HepG2 (cell line): ENCODE data around the gene FKBP10. TPM values are rescaled to one million over a fixed set of nuclear protein-coding genes. Genes with fewer than 3 reads are reported as not detected.

Experiments used
- ATAD3A ChIP-seq: sonication (generic); formaldehyde crosslinking; IDR thresholded peaks from 2 replicates; pipeline ENCODE4 v1.4.0; 2020; ENCODE audit warnings: missing genetic modification reagents
- ATF5 ChIP-seq: sonication (generic); formaldehyde crosslinking; IDR thresholded peaks from 2 replicates; pipeline ENCODE4 v1.4.0; 2020; ENCODE audit warnings: mild to moderate bottlenecking, low read depth, missing genetic modification reagents
- CENPT ChIP-seq: sonication (generic); formaldehyde crosslinking; IDR thresholded peaks from 2 replicates; pipeline ENCODE4 v1.8.0; 2022; ENCODE audit warnings: low read depth, mild to moderate bottlenecking, moderate library complexity, missing genetic modification reagents
- ETS1 ChIP-seq: sonication (generic); formaldehyde crosslinking; IDR thresholded peaks from 2 replicates; pipeline ENCODE4 v1.4.0; 2020; ENCODE audit warnings: missing genetic modification reagents
- FOXA3 ChIP-seq: IDR thresholded peaks from 2 replicates; pipeline ENCODE4 v1.6.1; 2016; ENCODE audit warnings: missing genetic modification reagents, missing compliant biosample characterization
- IKZF4 ChIP-seq: sonication (generic); formaldehyde crosslinking; IDR thresholded peaks from 2 replicates; pipeline ENCODE4 v1.5.1; 2020; ENCODE audit warnings: borderline replicate concordance, mild to moderate bottlenecking, low read depth, missing genetic modification reagents; ENCODE audit errors: not compliant biosample characterization
- KDM4B ChIP-seq: sonication (generic); formaldehyde crosslinking; IDR thresholded peaks from 2 replicates; pipeline ENCODE4 v1.4.0; 2020; ENCODE audit warnings: missing genetic modification reagents
- KLF15 ChIP-seq: sonication (generic); formaldehyde crosslinking; IDR thresholded peaks from 2 replicates; pipeline ENCODE4 v1.8.1; 2023; ENCODE audit warnings: borderline replicate concordance, mild to moderate bottlenecking, inconsistent platforms, missing genetic modification reagents, mixed read lengths
- KLF16 ChIP-seq, 2 experiments: sonication (generic) in 1 of 2; formaldehyde crosslinking in 1 of 2; IDR thresholded peaks; 2 replicates each; pipeline versions ENCODE4 v1.6.1 to v1.8.0; 2016 to 2023; ENCODE audit warnings: missing genetic modification reagents in 2 of 2, missing compliant biosample characterization in 1 of 2
- MED13 ChIP-seq: sonication (generic); formaldehyde crosslinking; IDR thresholded peaks from 2 replicates; pipeline ENCODE4 v1.5.0; 2020; ENCODE audit warnings: missing genetic modification reagents
- NKX3-1 ChIP-seq: sonication (generic); formaldehyde crosslinking; IDR thresholded peaks from 2 replicates; pipeline ENCODE4 v1.5.0; 2020; ENCODE audit warnings: missing genetic modification reagents
- SOX13 ChIP-seq, 3 experiments: fragments of 450-650 bp in 1 of 3; sonication (generic) in 1 of 3; formaldehyde crosslinking in 1 of 3; IDR thresholded peaks in 2 of 3; conservative IDR thresholded peaks in 1 of 3; 2 replicates each; pipeline versions ENCODE4 v1.5.0 to v1.6.1; 2016 to 2020; ENCODE audit warnings: antibody characterized with exemption in 1 of 3, mild to moderate bottlenecking in 1 of 3, missing compliant biosample characterization in 1 of 3, missing genetic modification reagents in 1 of 3, moderate library complexity in 1 of 3
- TEF ChIP-seq: sonication (generic); formaldehyde crosslinking; IDR thresholded peaks from 2 replicates; pipeline ENCODE4 v1.5.0; 2020; ENCODE audit warnings: missing genetic modification reagents
- ZFAT ChIP-seq: sonication (generic); formaldehyde crosslinking; conservative IDR thresholded peaks from 2 replicates; pipeline ENCODE4 v1.8.1; 2023; ENCODE audit warnings: missing genetic modification reagents, inconsistent platforms
- ZFP37 ChIP-seq: sonication (generic); formaldehyde crosslinking; IDR thresholded peaks from 2 replicates; pipeline ENCODE4 v1.4.0; 2020; ENCODE audit warnings: missing genetic modification reagents, borderline replicate concordance
- ZNF33B ChIP-seq: sonication (generic); formaldehyde crosslinking; IDR thresholded peaks from 2 replicates; pipeline ENCODE4 v1.5.1; 2020; ENCODE audit warnings: mild to moderate bottlenecking, missing genetic modification reagents
- ZNF781 ChIP-seq: sonication (generic); formaldehyde crosslinking; IDR thresholded peaks from 2 replicates; pipeline ENCODE4 v1.5.1; 2020; ENCODE audit warnings: borderline replicate concordance, mild to moderate bottlenecking, missing genetic modification reagents; ENCODE audit errors: not compliant biosample characterization
- polyA plus RNA-seq, 8 experiments: library from polyadenylated mRNA; depleted of rRNA in 3 of 8; stranded (reverse) in 7 of 8; unstranded in 1 of 8; fragments of >200 nt; fragmentation: Illumina TruSeq in 4 of 8; extraction: Trizol in 4 of 8; gene quantifications; 2 replicates each; pipeline versions ENCODE4 v1.2.1 to v1.2.3, GENCODE V29; 2011 to 2016; ENCODE audit warnings: low read depth in 4 of 8, missing spikeins in 1 of 8, mixed read lengths in 1 of 8; ENCODE audit not compliant: insufficient read depth in 1 of 8
- total RNA-seq, 5 experiments: library from RNA; depleted of rRNA; stranded (reverse); fragments of >200 nt; fragmentation: Illumina TruSeq; extraction: Trizol; gene quantifications; 2 replicates each; pipeline ENCODE4 v1.2.3, GENCODE V29; 2016; ENCODE audit warnings: low read depth in 1 of 5
- TF ChIP-seq, protein P1 (sequence below): sonication (generic); formaldehyde crosslinking; IDR thresholded peaks from 2 replicates; pipeline ENCODE4 v1.5.1; 2020; ENCODE audit warnings: missing genetic modification reagents, mild to moderate bottlenecking, borderline replicate concordance
- TF ChIP-seq, protein P2 (sequence below): sonication (generic); formaldehyde crosslinking; conservative IDR thresholded peaks from 2 replicates; pipeline ENCODE4 v1.5.0; 2020; ENCODE audit warnings: missing genetic modification reagents
- TF ChIP-seq, protein P3 (sequence below): sonication (generic); formaldehyde crosslinking; IDR thresholded peaks from 2 replicates; pipeline ENCODE4 v1.4.0; 2020; ENCODE audit warnings: missing genetic modification reagents

Gene FKBP10
- total and polyA plus RNA-seq, 2 of the 13 experiments (the other 11 are each of a cell fraction or from before 2014, with no cell fraction given): 149 to 573 TPM

- no peak; a peak in 1 of 4 replicates for TF ChIP-seq KLF16 (CRISPR knock-in tag; IDR thresholded peaks at IDR 0.05)
- TF ChIP-seq CENPT (CRISPR knock-in tag): 0 out of 2 replicates have a peak, but pooled peaks have one; percentile 43
- TF ChIP-seq, protein P1, sequence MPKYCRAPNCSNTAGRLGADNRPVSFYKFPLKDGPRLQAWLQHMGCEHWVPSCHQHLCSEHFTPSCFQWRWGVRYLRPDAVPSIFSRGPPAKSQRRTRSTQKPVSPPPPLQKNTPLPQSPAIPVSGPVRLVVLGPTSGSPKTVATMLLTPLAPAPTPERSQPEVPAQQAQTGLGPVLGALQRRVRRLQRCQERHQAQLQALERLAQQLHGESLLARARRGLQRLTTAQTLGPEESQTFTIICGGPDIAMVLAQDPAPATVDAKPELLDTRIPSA (CRISPR knock-in tag): no peak
- no peak for TF ChIP-seq KLF15 (CRISPR knock-in tag)
- no peak for TF ChIP-seq ATAD3A (CRISPR knock-in tag)
- no peak for TF ChIP-seq FOXA3
- no peak for TF ChIP-seq TEF (CRISPR knock-in tag)
- no peak; the same call in 1 of the 2 replicates for TF ChIP-seq SOX13 (IDR thresholded peaks at IDR 0.05)
- TF ChIP-seq SOX13 (CRISPR knock-in tag; conservative IDR thresholded peaks at IDR 0.05 in 1 of 2, IDR thresholded peaks at IDR 0.05 in 1 of 2): peak in 1 of 2 experiments; percentile 67; a peak in 2 of 4 replicates
- no peak for TF ChIP-seq ATF5
- TF ChIP-seq, protein P2, sequence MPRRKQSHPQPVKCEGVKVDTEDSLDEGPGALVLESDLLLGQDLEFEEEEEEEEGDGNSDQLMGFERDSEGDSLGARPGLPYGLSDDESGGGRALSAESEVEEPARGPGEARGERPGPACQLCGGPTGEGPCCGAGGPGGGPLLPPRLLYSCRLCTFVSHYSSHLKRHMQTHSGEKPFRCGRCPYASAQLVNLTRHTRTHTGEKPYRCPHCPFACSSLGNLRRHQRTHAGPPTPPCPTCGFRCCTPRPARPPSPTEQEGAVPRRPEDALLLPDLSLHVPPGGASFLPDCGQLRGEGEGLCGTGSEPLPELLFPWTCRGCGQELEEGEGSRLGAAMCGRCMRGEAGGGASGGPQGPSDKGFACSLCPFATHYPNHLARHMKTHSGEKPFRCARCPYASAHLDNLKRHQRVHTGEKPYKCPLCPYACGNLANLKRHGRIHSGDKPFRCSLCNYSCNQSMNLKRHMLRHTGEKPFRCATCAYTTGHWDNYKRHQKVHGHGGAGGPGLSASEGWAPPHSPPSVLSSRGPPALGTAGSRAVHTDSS (CRISPR knock-in tag): no peak
- TF ChIP-seq ZFP37: peak; percentile 80
- TF ChIP-seq KDM4B (CRISPR knock-in tag): no peak
- TF ChIP-seq IKZF4 (CRISPR knock-in tag): no peak
- TF ChIP-seq NKX3-1 (CRISPR knock-in tag): no peak
- peak; percentile 56; the same call in 1 of the 2 replicates for TF ChIP-seq MED13
- TF ChIP-seq ETS1 (CRISPR knock-in tag): no peak
- TF ChIP-seq, protein P3, sequence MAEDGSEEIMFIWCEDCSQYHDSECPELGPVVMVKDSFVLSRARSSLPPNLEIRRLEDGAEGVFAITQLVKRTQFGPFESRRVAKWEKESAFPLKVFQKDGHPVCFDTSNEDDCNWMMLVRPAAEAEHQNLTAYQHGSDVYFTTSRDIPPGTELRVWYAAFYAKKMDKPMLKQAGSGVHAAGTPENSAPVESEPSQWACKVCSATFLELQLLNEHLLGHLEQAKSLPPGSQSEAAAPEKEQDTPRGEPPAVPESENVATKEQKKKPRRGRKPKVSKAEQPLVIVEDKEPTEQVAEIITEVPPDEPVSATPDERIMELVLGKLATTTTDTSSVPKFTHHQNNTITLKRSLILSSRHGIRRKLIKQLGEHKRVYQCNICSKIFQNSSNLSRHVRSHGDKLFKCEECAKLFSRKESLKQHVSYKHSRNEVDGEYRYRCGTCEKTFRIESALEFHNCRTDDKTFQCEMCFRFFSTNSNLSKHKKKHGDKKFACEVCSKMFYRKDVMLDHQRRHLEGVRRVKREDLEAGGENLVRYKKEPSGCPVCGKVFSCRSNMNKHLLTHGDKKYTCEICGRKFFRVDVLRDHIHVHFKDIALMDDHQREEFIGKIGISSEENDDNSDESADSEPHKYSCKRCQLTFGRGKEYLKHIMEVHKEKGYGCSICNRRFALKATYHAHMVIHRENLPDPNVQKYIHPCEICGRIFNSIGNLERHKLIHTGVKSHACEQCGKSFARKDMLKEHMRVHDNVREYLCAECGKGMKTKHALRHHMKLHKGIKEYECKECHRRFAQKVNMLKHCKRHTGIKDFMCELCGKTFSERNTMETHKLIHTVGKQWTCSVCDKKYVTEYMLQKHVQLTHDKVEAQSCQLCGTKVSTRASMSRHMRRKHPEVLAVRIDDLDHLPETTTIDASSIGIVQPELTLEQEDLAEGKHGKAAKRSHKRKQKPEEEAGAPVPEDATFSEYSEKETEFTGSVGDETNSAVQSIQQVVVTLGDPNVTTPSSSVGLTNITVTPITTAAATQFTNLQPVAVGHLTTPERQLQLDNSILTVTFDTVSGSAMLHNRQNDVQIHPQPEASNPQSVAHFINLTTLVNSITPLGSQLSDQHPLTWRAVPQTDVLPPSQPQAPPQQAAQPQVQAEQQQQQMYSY (CRISPR knock-in tag): no peak
- TF ChIP-seq ZFAT (CRISPR knock-in tag): no peak
- TF ChIP-seq ZNF33B (CRISPR knock-in tag): no peak
- peak; percentile 77 for TF ChIP-seq ZNF781 (CRISPR knock-in tag)
Observed at GRCh38 chr17:41772586-41773189, 40.1 kb upstream of the FKBP10 start (continued).
